ENCODE data around the gene TMED5.

TMED5 gene

GRCh38 chr1:93114391-93114790 lies 65.8 kb downstream of the TMED5 start:
- DNase-seq = no peak

- no peak for DNase-seq
Observed at GRCh38 chr1:93113127-93113526, 67.1 kb downstream of the TMED5 start.

GRCh38 chr1:93111561-93111960 lies 68.7 kb downstream of the TMED5 start:
- no peak for DNase-seq

- DNase-seq = no peak
Observed at GRCh38 chr1:93111065-93111464, 69.1 kb downstream of the TMED5 start.

- no peak for DNase-seq
Observed at GRCh38 chr1:93109578-93109977, 70.6 kb downstream of the TMED5 start.

GRCh38 chr1:93108335-93108734 lies 71.9 kb downstream of the TMED5 start:
- no peak for DNase-seq

- DNase-seq = no peak
Observed at GRCh38 chr1:93107395-93107794, 72.8 kb downstream of the TMED5 start.

GRCh38 chr1:93106226-93106625 lies 74.0 kb downstream of the TMED5 start:
- no peak for DNase-seq

- no peak for DNase-seq
Observed at GRCh38 chr1:93102142-93102541, 78.1 kb downstream of the TMED5 start.

Measured in NCI-H1694 (cell line).